ENCODE data around the gene PPP2R5C. TPM values are rescaled to one million over a fixed set of nuclear protein-coding genes. Genes with fewer than 3 reads are reported as not detected.

Gene PPP2R5C
- total and polyA plus RNA-seq, 9 of the 15 experiments (the other 6 are each of a cell fraction or from before 2014, with no cell fraction given): 284 to 617 (median 395) TPM

- Histone ChIP-seq H3K79me2 (ENCODE audit: control insufficient read depth, insufficient read depth, low read length) (no peaks in the 10 kb centered on the region; the same call in 2 of the 3 replicates), H3K27me3 (ENCODE audit: control insufficient read depth in 2 of 2, insufficient read depth in 2 of 2, low read length in 2 of 2) (no peaks in the 10 kb centered on the region), H3K4me1 (replicated peaks in 1 of 2; ENCODE audit: control insufficient read depth in 2 of 2, insufficient read depth in 2 of 2, low read length in 2 of 2) (peaks cover 6 to 14% of the 10 kb centered on the region in 2 experiments; a peak in 4 of 5 replicates), H3K9me1 (ENCODE audit: control insufficient read depth, insufficient read depth, low read length) (no peaks in the 10 kb centered on the region), H3K9me3 (replicated peaks; ENCODE audit: control insufficient read depth, insufficient read depth, low read depth, low read length) (no peaks in the 10 kb centered on the region), H3K4me3 (no peak overlapping the region), H3K9ac (ENCODE audit: insufficient read depth in 1 of 2, low read depth in 2 of 2, low read length in 2 of 2) (peak overlapping the region; percentile 55 to 83; a peak in 3 of 4 replicates), H3K27ac (ENCODE audit: extremely low read depth, low read depth, low read length) (peak overlapping the region; percentile 67), H2AFZ (ENCODE audit: low read depth, low read length) (peak overlapping the region; percentile 50; the same call in 1 of the 2 replicates), H3K4me2 (ENCODE audit: insufficient read depth, low read length) (peak overlapping the region; percentile 51), H3K36me3 (ENCODE audit: control insufficient read depth, insufficient read depth, low read length) (peaks cover 94% of the 10 kb centered on the region), H4K20me1 (replicated peaks; ENCODE audit: control insufficient read depth, insufficient read depth, low read length) (no peaks in the 10 kb centered on the region)
- ChIA-PET POLR2A (interaction anchor here (0.6 to 0.9 kb wide), 3 partner anchors 10 to 115 kb away, joined by 3 to 4 read pairs (median 3); no protein-coding TSS in a partner anchor), CTCF (ENCODE audit: low intra/inter-chr PET ratio) (no interaction called here)
- FAIRE-seq: peak; percentile 71
- WGBS (ENCODE audit: insufficient coverage, low coverage, missing lambda C conversion rate): 29% methylated on average over 10 of the region's 11 CpGs
- intact Hi-C loops (cut with micrococcal nuclease): no loop called here
- peak; percentile 22 to 54 (median 32) for DNase-seq (ENCODE audit: extremely low read depth in 1 of 4, low spot score in 3 of 4)
- ATAC-seq: peak; percentile 91
- in situ Hi-C loops (cut with MboI): no loop called here
- BruUV-seq (replicated peaks): no TSS peak
- no peak for TF ChIP-seq GTF2B (IDR thresholded peaks at IDR 0.05; ENCODE audit: extremely low read depth, insufficient read length)
- no peak for TF ChIP-seq CAMTA2 (CRISPR knock-in tag; conservative IDR thresholded peaks at IDR 0.05)
- TF ChIP-seq ZNF133 (CRISPR knock-in tag; IDR thresholded peaks at IDR 0.05): no peak
- TF ChIP-seq ARID1B (IDR thresholded peaks at IDR 0.05): 0 out of 2 replicates have a peak, but pooled peaks have one; percentile 25
- TF ChIP-seq CBFA2T3 (IDR thresholded peaks at IDR 0.05): no peak
- TF ChIP-seq DNMT1 (IDR thresholded peaks at IDR 0.05): no peak
- TF ChIP-seq DPF2 (IDR thresholded peaks at IDR 0.05): 0 out of 2 replicates have a peak, but pooled peaks have one; percentile 30
- TF ChIP-seq POLR2G (IDR thresholded peaks at IDR 0.05; ENCODE audit: low read depth, low read length): no peak
- TF ChIP-seq KAT2B (IDR thresholded peaks at IDR 0.05; ENCODE audit: low read depth, low read length): no peak
- no peak for TF ChIP-seq ETS2 (tag; IDR thresholded peaks at IDR 0.05; ENCODE audit: borderline replicate concordance, poor library complexity, severe bottlenecking)
- TF ChIP-seq HMGN3 (IDR thresholded peaks at IDR 0.05; ENCODE audit: borderline replicate concordance, extremely low read depth, insufficient read length, low read depth, low read length): no peak
- TF ChIP-seq KAT8 (IDR thresholded peaks at IDR 0.05; ENCODE audit: low read depth): no peak
- TF ChIP-seq HINFP (tag; conservative IDR thresholded peaks at IDR 0.05; ENCODE audit: low read depth): no peak
- TF ChIP-seq NR1H2 (CRISPR knock-in tag; IDR thresholded peaks at IDR 0.05): no peak
- 0 out of 2 replicates have a peak, but pooled peaks have one; percentile 41 for TF ChIP-seq BHLHE40 (IDR thresholded peaks at IDR 0.05; ENCODE audit: low read length)
- 0 out of 2 replicates have a peak, but pooled peaks have one; percentile 17 for TF ChIP-seq POLR2A (conservative IDR thresholded peaks at IDR 0.05)
- TF ChIP-seq TFAP4 (CRISPR knock-in tag; IDR thresholded peaks at IDR 0.05; ENCODE audit: borderline replicate concordance): no peak
- no peak for TF ChIP-seq ZNF347 (CRISPR knock-in tag; IDR thresholded peaks at IDR 0.05; ENCODE audit: low read depth)
- TF ChIP-seq KHSRP (IDR thresholded peaks at IDR 0.05): no peak
- no peak for TF ChIP-seq SIRT6 (IDR thresholded peaks at IDR 0.05; ENCODE audit: low read depth, low read length)
- no peak for TF ChIP-seq HDAC1 (IDR thresholded peaks at IDR 0.05)
- no peak for TF ChIP-seq ZEB2 (IDR thresholded peaks at IDR 0.05)
- no peak for TF ChIP-seq YBX1 (IDR thresholded peaks at IDR 0.05)
- no peak for TF ChIP-seq ZFP30 (CRISPR knock-in tag; IDR thresholded peaks at IDR 0.05; ENCODE audit: borderline replicate concordance)
These were observed 137.8 kb downstream of the PPP2R5C start for GRCh38 chr14:101899263-101899662.
